HepG2 (cell line): Measurements from ENCODE around the gene KLHL11. TPM values are rescaled to one million over a fixed set of nuclear protein-coding genes. Genes with fewer than 3 reads are reported as not detected.

Experiments used
- ARID2 ChIP-seq: sonication (generic); formaldehyde crosslinking; IDR thresholded peaks from 2 replicates; pipeline ENCODE4 v1.8.1; 2022; ENCODE audit warnings: mild to moderate bottlenecking, missing genetic modification reagents, borderline replicate concordance
- CCAR2 ChIP-seq: fragments of 200-400 bp; formaldehyde crosslinking; optimal IDR thresholded peaks from 2 replicates; pipeline ENCODE3; 2018; ENCODE audit warnings: low read depth, mild to moderate bottlenecking, low read length, moderate library complexity
- CREM ChIP-seq, 2 experiments: sonication (generic) in 1 of 2; formaldehyde crosslinking in 1 of 2; IDR thresholded peaks; 2 replicates each; pipeline versions ENCODE4 v1.4.0 to v1.6.1; 2016 to 2020; ENCODE audit warnings: antibody characterized with exemption in 1 of 2, mild to moderate bottlenecking in 1 of 2, missing genetic modification reagents in 1 of 2
- GFI1 ChIP-seq: sonication (generic); formaldehyde crosslinking; IDR thresholded peaks from 2 replicates; pipeline ENCODE4 v1.5.0; 2020; ENCODE audit warnings: missing genetic modification reagents, mild to moderate bottlenecking, borderline replicate concordance
- HMGXB4 ChIP-seq, 2 experiments: sonication (generic) in 1 of 2; formaldehyde crosslinking in 1 of 2; IDR thresholded peaks; 2 replicates each; pipeline versions ENCODE4 v1.4.0 to v1.6.1; 2018 to 2020; ENCODE audit warnings: missing genetic modification reagents in 2 of 2, borderline replicate concordance in 1 of 2, low read depth in 1 of 2, mild to moderate bottlenecking in 1 of 2, missing biosample characterization in 1 of 2
- HOXA3 ChIP-seq: sonication (generic); formaldehyde crosslinking; IDR thresholded peaks from 2 replicates; pipeline ENCODE4 v1.5.0; 2020; ENCODE audit warnings: missing genetic modification reagents
- KDM2A ChIP-seq: sonication (generic); formaldehyde crosslinking; IDR thresholded peaks from 2 replicates; pipeline ENCODE4 v1.4.0; 2020; ENCODE audit warnings: low read depth, missing genetic modification reagents, borderline replicate concordance
- NR2F6 ChIP-seq, 2 experiments: IDR thresholded peaks; 2 replicates each; pipeline ENCODE4 v1.6.1; 2016; ENCODE audit warnings: antibody characterized with exemption in 1 of 2, mild to moderate bottlenecking in 1 of 2
- PATZ1 ChIP-seq: sonication (generic); formaldehyde crosslinking; IDR thresholded peaks from 2 replicates; pipeline ENCODE4 v1.4.0; 2020; ENCODE audit warnings: missing genetic modification reagents
- SETDB1 ChIP-seq: sonication (generic); formaldehyde crosslinking; IDR thresholded peaks from 2 replicates; pipeline ENCODE4 v1.5.1; 2020; ENCODE audit warnings: missing genetic modification reagents, mild to moderate bottlenecking, borderline replicate concordance
- SNAPC5 ChIP-seq: sonication (generic); formaldehyde crosslinking; IDR thresholded peaks from 2 replicates; pipeline ENCODE4 v1.8.1; 2023; ENCODE audit warnings: mild to moderate bottlenecking, missing genetic modification reagents, borderline replicate concordance
- SOX6 ChIP-seq, 2 experiments: fragments of 450-650 bp in 1 of 2; sonication (generic) in 1 of 2; formaldehyde crosslinking in 1 of 2; IDR thresholded peaks; 2 replicates each; pipeline versions ENCODE4 v1.4.0 to v1.6.1; 2017 to 2020; ENCODE audit warnings: antibody characterized with exemption in 1 of 2, mild to moderate bottlenecking in 1 of 2, missing genetic modification reagents in 1 of 2
- TBL1XR1 ChIP-seq: fragments of 150-350 bp; IDR thresholded peaks from 2 replicates; pipeline ENCODE4 v1.6.1; 2014; ENCODE audit warnings: borderline replicate concordance, low read length; ENCODE audit not compliant: partially characterized antibody
- ZBTB14 ChIP-seq: sonication (generic); formaldehyde crosslinking; IDR thresholded peaks from 2 replicates; pipeline ENCODE4 v1.4.0; 2020; ENCODE audit warnings: missing genetic modification reagents
- ZBTB38 ChIP-seq: sonication (generic); formaldehyde crosslinking; IDR thresholded peaks from 2 replicates; pipeline ENCODE4 v1.5.1; 2020; ENCODE audit warnings: mild to moderate bottlenecking, missing genetic modification reagents
- ZGPAT ChIP-seq: IDR thresholded peaks from 2 replicates; pipeline ENCODE4 v1.6.1; 2016; ENCODE audit warnings: mild to moderate bottlenecking
- ZNF143 ChIP-seq: sonication (generic); formaldehyde crosslinking; IDR thresholded peaks from 2 replicates; pipeline ENCODE4 v1.4.0; 2020; ENCODE audit warnings: missing genetic modification reagents
- ZNF24 ChIP-seq: fragments of 450-650 bp; IDR thresholded peaks from 2 replicates; pipeline ENCODE4 v1.6.1; 2017; ENCODE audit warnings: antibody characterized with exemption, mild to moderate bottlenecking
- ZNF350 ChIP-seq: sonication (generic); formaldehyde crosslinking; IDR thresholded peaks from 2 replicates; pipeline ENCODE4 v1.4.0; 2020; ENCODE audit warnings: mild to moderate bottlenecking, low read depth, missing genetic modification reagents, borderline replicate concordance
- ZNF709 ChIP-seq: sonication (generic); formaldehyde crosslinking; IDR thresholded peaks from 2 replicates; pipeline ENCODE4 v1.5.0; 2020; ENCODE audit warnings: mild to moderate bottlenecking, missing genetic modification reagents
- ZNF772 ChIP-seq: sonication (generic); formaldehyde crosslinking; IDR thresholded peaks from 2 replicates; pipeline ENCODE4 v1.5.0; 2020; ENCODE audit warnings: mild to moderate bottlenecking, missing genetic modification reagents
- polyA plus RNA-seq, 8 experiments: library from polyadenylated mRNA; depleted of rRNA in 3 of 8; stranded (reverse) in 7 of 8; unstranded in 1 of 8; fragments of >200 nt; fragmentation: Illumina TruSeq in 4 of 8; extraction: Trizol in 4 of 8; gene quantifications; 2 replicates each; pipeline versions ENCODE4 v1.2.1 to v1.2.3, GENCODE V29; 2011 to 2016; ENCODE audit warnings: low read depth in 4 of 8, missing spikeins in 1 of 8, mixed read lengths in 1 of 8; ENCODE audit not compliant: insufficient read depth in 1 of 8
- total RNA-seq, 5 experiments: library from RNA; depleted of rRNA; stranded (reverse); fragments of >200 nt; fragmentation: Illumina TruSeq; extraction: Trizol; gene quantifications; 2 replicates each; pipeline ENCODE4 v1.2.3, GENCODE V29; 2016; ENCODE audit warnings: low read depth in 1 of 5
- TF ChIP-seq, protein P1 (sequence below): sonication (generic); formaldehyde crosslinking; IDR thresholded peaks from 2 replicates; pipeline ENCODE4 v1.4.0; 2020; ENCODE audit warnings: missing genetic modification reagents

KLHL11 gene
- total and polyA plus RNA-seq, 2 of the 13 experiments (the other 11 are each of a cell fraction or from before 2014, with no cell fraction given): 7.7 to 27.5 TPM

DNA sequence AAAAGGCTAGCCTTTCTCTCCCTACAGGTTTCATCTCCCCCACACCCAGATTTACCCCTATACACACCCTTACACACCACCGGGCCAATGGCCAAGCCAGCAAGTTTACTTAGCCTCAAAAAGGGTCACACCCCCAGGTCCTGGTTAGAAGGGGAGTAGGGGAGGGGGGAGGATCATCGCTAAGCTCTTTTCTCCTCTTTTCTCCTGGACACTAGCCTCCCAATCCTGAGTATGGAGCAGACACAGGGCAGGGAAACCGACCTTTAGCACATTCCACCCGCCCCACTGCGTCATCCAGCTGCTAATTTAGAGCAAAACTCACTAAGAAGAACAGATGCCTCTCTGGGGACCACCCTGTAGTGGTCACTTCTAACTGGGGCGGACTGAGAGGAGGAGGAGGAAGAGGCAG lies 49.1 kb upstream of the KLHL11 start (continued):
- TF ChIP-seq ZBTB14 (no peak), CCAR2 (no peak), ZGPAT (no peak), SETDB1 (CRISPR knock-in tag) (no peak), ZNF772 (CRISPR knock-in tag) (no peak), SOX6 (IDR thresholded peaks at IDR 0.05) (no peak), SOX6 (CRISPR knock-in tag; IDR thresholded peaks at IDR 0.05) (0 out of 2 replicates have a peak, but pooled peaks have one; percentile 32), ZNF24 (no peak), ZNF143 (CRISPR knock-in tag) (no peak), HMGXB4 (CRISPR knock-in tag; IDR thresholded peaks at IDR 0.05; ENCODE audit: borderline replicate concordance in 1 of 2, low read depth in 1 of 2) (0 out of 4 replicates have a peak, but pooled peaks of 1 of the 2 experiments have one; percentile 14), ZNF350 (CRISPR knock-in tag) (0 out of 2 replicates have a peak, but pooled peaks have one; percentile 23), KDM2A (CRISPR knock-in tag) (no peak), HOXA3 (CRISPR knock-in tag) (peak; percentile 19; the same call in 1 of the 2 replicates), TBL1XR1 (no peak), ZNF709 (CRISPR knock-in tag) (peak; percentile 44; the same call in 1 of the 2 replicates), ARID2 (no peak), NR2F6 (IDR thresholded peaks at IDR 0.05) (0 out of 2 replicates have a peak, but pooled peaks have one; percentile 23), NR2F6 (CRISPR knock-in tag; IDR thresholded peaks at IDR 0.05) (peak; percentile 53; the same call in 1 of the 2 replicates), ZBTB38 (CRISPR knock-in tag) (0 out of 2 replicates have a peak, but pooled peaks have one; percentile 51), CREM (IDR thresholded peaks at IDR 0.05) (peak; percentile 25; the same call in 1 of the 2 replicates), CREM (CRISPR knock-in tag; IDR thresholded peaks at IDR 0.05) (no peak), PATZ1 (CRISPR knock-in tag) (peak; percentile 77), GFI1 (CRISPR knock-in tag) (0 out of 2 replicates have a peak, but pooled peaks have one; percentile 20), SNAPC5 (CRISPR knock-in tag) (no peak)
- TF ChIP-seq, protein P1, sequence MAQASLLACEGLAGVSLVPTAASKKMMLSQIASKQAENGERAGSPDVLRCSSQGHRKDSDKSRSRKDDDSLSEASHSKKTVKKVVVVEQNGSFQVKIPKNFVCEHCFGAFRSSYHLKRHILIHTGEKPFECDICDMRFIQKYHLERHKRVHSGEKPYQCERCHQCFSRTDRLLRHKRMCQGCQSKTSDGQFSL: 0 out of 2 replicates have a peak, but pooled peaks have one; percentile 71
